ENCODE data around the gene OR7G2.

The OR7G2 gene

DNA sequence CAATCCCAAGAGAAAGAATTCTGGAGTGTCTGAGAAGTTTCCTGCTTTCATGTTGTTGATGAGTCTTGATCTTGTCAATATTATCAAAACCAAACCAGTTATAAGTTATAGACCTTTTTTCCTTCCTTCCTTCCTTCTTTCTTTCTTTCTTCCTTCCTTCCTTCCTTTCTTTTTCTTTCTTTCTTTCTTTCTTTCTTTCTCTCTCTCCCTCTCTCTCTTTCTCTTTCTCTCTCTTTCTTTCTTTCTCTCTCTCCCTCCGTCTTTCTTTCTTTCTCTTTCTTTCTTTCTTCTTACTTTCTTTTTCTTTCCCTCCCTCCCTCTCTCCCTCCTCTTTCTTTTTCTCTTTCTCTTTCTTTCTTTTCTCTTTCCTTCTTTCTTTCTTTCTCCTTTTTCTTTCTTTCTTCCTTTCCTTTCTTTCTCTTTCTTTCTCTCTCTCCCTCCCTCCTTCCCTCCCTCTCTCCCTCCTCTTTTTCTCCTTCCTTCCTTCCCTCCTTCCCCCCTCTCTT lies 19.7 kb upstream of the OR7G2 start, which contains the start of gene OR7G3:
OR7G3 (minus strand) TSS at position 51 of the 506 bp plus-strand sequence; CDS start at position 51, 0 bp downstream.
- TF ChIP-seq CEBPB (IDR thresholded peaks at IDR 0.05) (no peak), TEAD4 (IDR thresholded peaks at IDR 0.05) (no peak), RAD21 (IDR thresholded peaks at IDR 0.05; ENCODE audit: low read depth) (no peak), CREB1 (IDR thresholded peaks at IDR 0.05; ENCODE audit: low read depth) (no peak), ZBTB7A (IDR thresholded peaks at IDR 0.05; ENCODE audit: low read depth) (no peak), TCF12 (IDR thresholded peaks at IDR 0.05; ENCODE audit: low read depth) (no peak), EGR1 (IDR thresholded peaks at IDR 0.05) (no peak), NFIC (IDR thresholded peaks at IDR 0.05) (no peak), EP300 (IDR thresholded peaks at IDR 0.05; ENCODE audit: borderline replicate concordance) (no peak), REST (IDR thresholded peaks at IDR 0.05; ENCODE audit: low read depth) (no peak), TAF1 (IDR thresholded peaks at IDR 0.05; ENCODE audit: low read depth) (no peak), FOXM1 (IDR thresholded peaks at IDR 0.05; ENCODE audit: borderline replicate concordance, low read depth) (no peak), USF1 (IDR thresholded peaks at IDR 0.05) (no peak), YY1 (IDR thresholded peaks at IDR 0.05; ENCODE audit: low read depth) (no peak)
- TF ChIP-seq, protein P1, sequence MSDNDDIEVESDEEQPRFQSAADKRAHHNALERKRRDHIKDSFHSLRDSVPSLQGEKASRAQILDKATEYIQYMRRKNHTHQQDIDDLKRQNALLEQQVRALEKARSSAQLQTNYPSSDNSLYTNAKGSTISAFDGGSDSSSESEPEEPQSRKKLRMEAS (IDR thresholded peaks at IDR 0.05) = no peak

- no peak for TF ChIP-seq TEAD4 (IDR thresholded peaks at IDR 0.05)
- no peak for TF ChIP-seq YY1 (IDR thresholded peaks at IDR 0.05; ENCODE audit: low read depth)
- TF ChIP-seq, protein P1 (IDR thresholded peaks at IDR 0.05) = no peak
- no peak for TF ChIP-seq ZBTB7A (IDR thresholded peaks at IDR 0.05; ENCODE audit: low read depth)
- TF ChIP-seq NFIC (IDR thresholded peaks at IDR 0.05) = no peak
- TF ChIP-seq TCF12 (IDR thresholded peaks at IDR 0.05; ENCODE audit: low read depth) = no peak
- TF ChIP-seq TAF1 (IDR thresholded peaks at IDR 0.05; ENCODE audit: low read depth) = no peak
- no peak for TF ChIP-seq CREB1 (IDR thresholded peaks at IDR 0.05; ENCODE audit: low read depth)
- TF ChIP-seq USF1 (IDR thresholded peaks at IDR 0.05) = no peak
- TF ChIP-seq RAD21 (IDR thresholded peaks at IDR 0.05; ENCODE audit: low read depth) = no peak
- no peak for TF ChIP-seq EGR1 (IDR thresholded peaks at IDR 0.05)
- no peak for TF ChIP-seq CEBPB (IDR thresholded peaks at IDR 0.05)
- TF ChIP-seq EP300 (IDR thresholded peaks at IDR 0.05; ENCODE audit: borderline replicate concordance) = no peak
- TF ChIP-seq FOXM1 (IDR thresholded peaks at IDR 0.05; ENCODE audit: borderline replicate concordance, low read depth) = no peak
- TF ChIP-seq REST (IDR thresholded peaks at IDR 0.05; ENCODE audit: low read depth) = no peak
Measured at GRCh38 chr19:9116547-9116946, 9.3 kb upstream of the OR7G2 start.

GRCh38 chr19:9115307-9115813 lies 8.1 kb upstream of the OR7G2 start, which contains the start of gene OR7G1:
OR7G1 (minus strand) TSS chr19:9115763; CDS start chr19:9115763, 0 bp downstream.
- TF ChIP-seq YY1 (IDR thresholded peaks at IDR 0.05; ENCODE audit: low read depth) = no peak

DNA sequence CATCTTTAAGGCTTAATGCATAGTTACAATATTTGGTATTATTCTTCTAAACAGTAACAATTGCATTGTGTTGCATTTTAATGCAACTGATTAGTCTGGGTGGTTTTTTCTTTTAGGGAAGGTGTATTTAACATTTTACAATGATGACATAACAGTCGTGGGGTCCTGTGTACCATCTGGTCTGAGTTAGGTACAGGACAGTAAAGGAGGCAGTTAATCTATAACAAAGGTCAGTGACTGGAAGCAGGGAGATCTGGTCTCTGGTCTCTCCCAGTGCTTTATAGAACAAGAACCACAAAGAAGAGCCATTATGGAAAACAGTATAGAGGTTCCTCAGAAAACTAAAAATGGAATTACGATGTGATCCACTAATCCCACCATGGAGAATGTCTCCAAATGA lies 2.7 kb upstream of the OR7G2 start:
- TF ChIP-seq EP300 (IDR thresholded peaks at IDR 0.05; ENCODE audit: borderline replicate concordance) (no peak), TCF12 (IDR thresholded peaks at IDR 0.05; ENCODE audit: low read depth) (no peak), ZBTB7A (IDR thresholded peaks at IDR 0.05; ENCODE audit: low read depth) (no peak), TEAD4 (IDR thresholded peaks at IDR 0.05) (no peak), CEBPB (IDR thresholded peaks at IDR 0.05) (no peak), USF1 (IDR thresholded peaks at IDR 0.05) (no peak), CREB1 (IDR thresholded peaks at IDR 0.05; ENCODE audit: low read depth) (no peak), RAD21 (IDR thresholded peaks at IDR 0.05; ENCODE audit: low read depth) (no peak), TAF1 (IDR thresholded peaks at IDR 0.05; ENCODE audit: low read depth) (no peak)
- TF ChIP-seq, protein P1 (IDR thresholded peaks at IDR 0.05) = no peak

DNA sequence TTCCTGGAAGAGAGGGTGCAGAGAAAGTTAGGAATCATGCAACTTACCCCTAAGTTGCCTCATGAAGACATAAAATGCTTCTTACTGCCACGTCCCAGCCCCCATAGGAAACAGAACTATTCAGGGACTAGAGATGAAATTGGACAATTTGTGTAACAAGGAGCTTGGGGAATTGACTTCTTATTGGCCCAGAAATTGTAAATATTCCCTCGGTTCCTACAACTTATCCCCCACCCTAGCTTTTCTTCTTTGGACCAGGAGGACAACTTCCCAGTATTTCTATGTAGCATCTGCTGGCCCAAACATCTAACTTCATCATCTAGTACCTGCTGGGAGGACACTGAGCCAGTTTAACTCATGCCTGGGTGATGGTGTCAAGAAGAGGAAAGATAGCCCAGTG lies 20.5 kb downstream of the OR7G2 start, which contains the start of gene OR1M1:
OR1M1 (plus strand) TSS at position 301 of the 400 bp plus-strand sequence. CDS start 6,184 bp downstream, outside the sequence.
- no peak for TF ChIP-seq REST (IDR thresholded peaks at IDR 0.05; ENCODE audit: low read depth)
- no peak for TF ChIP-seq EGR1 (IDR thresholded peaks at IDR 0.05)
- no peak for TF ChIP-seq CEBPB (IDR thresholded peaks at IDR 0.05)
- no peak for TF ChIP-seq ZBTB7A (IDR thresholded peaks at IDR 0.05; ENCODE audit: low read depth)
- TF ChIP-seq RAD21 (IDR thresholded peaks at IDR 0.05; ENCODE audit: low read depth) = no peak
- TF ChIP-seq TEAD4 (IDR thresholded peaks at IDR 0.05) = no peak
- no peak for TF ChIP-seq CREB1 (IDR thresholded peaks at IDR 0.05; ENCODE audit: low read depth)
- TF ChIP-seq YY1 (IDR thresholded peaks at IDR 0.05; ENCODE audit: low read depth) = no peak

All from Ishikawa (cell line).